Activated T-cell treated with anti-CD3 and anti-CD28 coated beads for 24 hours (primary cell): ENCODE data around the gene KLHL33.

Experiments
- DNase-seq: peaks from one replicate; pipeline ENCODE4 v3.0.0-alpha.2; 2020; ENCODE audit warnings: low read depth

KLHL33 gene

DNA sequence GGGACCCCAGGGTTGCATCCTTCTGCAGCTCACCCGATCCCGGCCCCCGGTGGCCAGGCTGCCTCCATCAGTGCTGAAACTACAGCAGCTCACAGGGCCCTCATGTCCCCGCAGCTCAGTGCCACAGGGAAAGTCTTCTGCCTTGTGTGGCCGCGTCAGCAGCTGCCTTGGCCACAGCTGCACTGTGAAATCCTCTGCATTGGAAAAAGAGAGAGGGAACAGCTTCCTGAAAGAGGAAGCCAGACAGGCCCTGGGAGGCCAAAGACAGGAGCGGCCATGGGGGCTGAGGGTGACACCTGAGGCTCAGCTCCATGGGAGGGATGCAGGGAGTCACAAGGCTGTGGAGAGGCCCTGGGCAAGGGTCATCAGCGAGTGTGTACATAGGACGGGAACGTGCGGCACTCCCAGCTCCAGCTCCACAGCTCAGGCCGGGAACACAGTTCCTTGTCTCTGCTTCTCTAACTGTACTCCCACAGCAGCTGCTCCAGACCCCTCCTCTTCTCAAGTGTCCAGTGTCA lies 59.8 kb downstream of the KLHL33 start:
- DNase-seq = no peak
